Measurements from ENCODE around the gene PSG4.
"Not testable (repeated sequence)": the region's sequence is repeated elsewhere in the genome, so short reads cannot be mapped to it uniquely, and the experiment has no call there.

The PSG4 gene

DNA sequence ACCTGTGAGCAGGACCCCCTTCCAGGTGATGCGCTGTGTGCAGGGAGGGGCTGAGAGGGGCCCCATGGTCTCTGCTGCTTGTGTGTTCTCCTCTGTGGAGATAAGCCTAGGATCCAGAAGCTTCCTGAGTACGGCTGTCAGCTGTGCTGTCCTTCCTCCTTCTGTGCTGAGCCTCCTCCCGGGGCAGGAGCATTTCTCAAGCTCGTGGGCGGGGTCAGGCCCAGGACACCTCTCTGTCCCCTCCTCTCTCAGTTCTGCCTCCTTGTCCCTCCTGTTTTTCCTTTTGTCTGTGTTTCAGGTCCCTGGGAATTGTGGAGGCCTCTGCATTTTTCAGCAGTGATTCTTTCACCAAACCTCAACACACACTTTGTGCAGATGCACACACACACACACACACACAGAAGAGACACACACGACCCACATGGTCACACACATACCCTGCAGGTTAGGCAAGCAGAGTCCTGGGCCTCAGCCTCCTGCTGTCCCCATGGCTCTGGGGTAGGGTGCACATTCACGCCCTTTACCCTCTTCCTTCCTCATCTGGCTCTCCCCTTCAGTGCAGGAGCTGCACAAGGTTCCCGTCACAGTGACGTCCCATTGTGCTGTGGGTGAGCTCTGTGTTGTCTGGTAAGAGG lies at the start of gene PSG4:
PSG4 (minus strand) TSS at position 168 of the 635 bp plus-strand sequence; CDS start at position 66, 102 bp downstream.
- H3K9me3 Mint-ChIP-seq (ENCODE audit: low read depth); H3K4me3 Mint-ChIP-seq; H3K4me1 Mint-ChIP-seq (ENCODE audit: low read depth); H3K36me3 Mint-ChIP-seq; H3K27me3 Mint-ChIP-seq; H3K27ac Mint-ChIP-seq: not testable (repeated sequence)

DNA sequence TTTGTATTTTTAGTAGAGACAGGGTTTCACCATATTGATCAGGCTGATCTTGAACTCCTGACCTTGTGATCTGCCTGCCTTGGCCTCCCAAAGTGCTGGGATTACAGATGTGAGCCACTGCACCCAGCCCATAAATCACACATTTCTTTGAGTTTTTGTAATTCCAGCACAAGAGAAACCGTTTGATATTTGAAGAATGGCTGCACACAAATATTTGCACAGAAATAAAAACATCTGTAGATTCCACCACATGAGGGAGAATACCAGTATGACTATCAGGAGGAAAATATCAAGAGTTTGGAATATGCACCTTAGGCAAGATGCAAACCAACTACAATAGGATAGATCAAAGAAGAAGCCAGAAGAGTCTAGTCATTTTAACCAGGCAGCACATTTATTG lies 46.0 kb upstream of the PSG4 start:
- not testable (repeated sequence) for H3K27ac Mint-ChIP-seq; H3K4me1 Mint-ChIP-seq (ENCODE audit: low read depth); H3K27me3 Mint-ChIP-seq; H3K9me3 Mint-ChIP-seq (ENCODE audit: low read depth); H3K36me3 Mint-ChIP-seq; H3K4me3 Mint-ChIP-seq

DNA sequence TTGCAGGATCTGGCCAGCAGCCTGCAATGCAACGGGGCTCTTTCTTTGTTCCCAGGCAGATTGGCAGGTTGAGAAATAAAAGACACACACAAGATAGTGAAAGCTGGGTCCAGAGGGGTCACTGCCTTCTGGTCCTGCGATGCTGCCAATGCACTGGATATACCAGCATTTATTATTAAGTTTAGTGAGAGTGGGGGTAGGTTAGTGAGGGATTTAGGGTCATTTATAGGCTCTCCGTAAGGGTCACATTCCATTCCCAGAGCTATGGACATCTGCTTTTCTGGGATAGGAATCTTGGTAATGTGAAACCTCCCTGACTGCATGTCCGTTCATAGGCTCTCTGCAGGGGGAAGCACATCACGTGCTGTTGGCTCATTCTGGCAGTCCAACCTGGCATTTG lies 44.9 kb upstream of the PSG4 start:
- not testable (repeated sequence) for H3K27me3 Mint-ChIP-seq; H3K4me3 Mint-ChIP-seq; H3K4me1 Mint-ChIP-seq (ENCODE audit: low read depth); H3K36me3 Mint-ChIP-seq; H3K27ac Mint-ChIP-seq; H3K9me3 Mint-ChIP-seq (ENCODE audit: low read depth)

DNA sequence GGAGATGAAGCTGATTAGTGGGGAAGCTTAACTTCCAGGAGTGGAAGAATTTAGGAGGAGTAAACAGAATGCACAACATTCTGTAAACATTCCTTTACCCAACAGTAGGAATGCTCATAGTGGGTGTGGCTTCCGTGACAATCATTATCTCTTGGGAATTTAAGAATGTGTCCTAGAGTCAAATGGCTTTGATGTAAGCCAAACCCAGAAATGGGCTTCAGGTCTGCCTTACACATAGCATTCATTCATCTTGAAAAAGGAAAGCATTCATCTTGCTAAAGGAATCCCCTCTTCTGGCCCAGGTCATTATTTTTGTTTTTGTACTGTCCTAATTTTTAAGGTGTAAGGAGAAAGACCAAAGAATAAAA lies 43.2 kb upstream of the PSG4 start:
- H3K27me3 Mint-ChIP-seq; H3K36me3 Mint-ChIP-seq; H3K27ac Mint-ChIP-seq; H3K4me1 Mint-ChIP-seq (ENCODE audit: low read depth); H3K4me3 Mint-ChIP-seq; H3K9me3 Mint-ChIP-seq (ENCODE audit: low read depth): not testable (repeated sequence)

DNA sequence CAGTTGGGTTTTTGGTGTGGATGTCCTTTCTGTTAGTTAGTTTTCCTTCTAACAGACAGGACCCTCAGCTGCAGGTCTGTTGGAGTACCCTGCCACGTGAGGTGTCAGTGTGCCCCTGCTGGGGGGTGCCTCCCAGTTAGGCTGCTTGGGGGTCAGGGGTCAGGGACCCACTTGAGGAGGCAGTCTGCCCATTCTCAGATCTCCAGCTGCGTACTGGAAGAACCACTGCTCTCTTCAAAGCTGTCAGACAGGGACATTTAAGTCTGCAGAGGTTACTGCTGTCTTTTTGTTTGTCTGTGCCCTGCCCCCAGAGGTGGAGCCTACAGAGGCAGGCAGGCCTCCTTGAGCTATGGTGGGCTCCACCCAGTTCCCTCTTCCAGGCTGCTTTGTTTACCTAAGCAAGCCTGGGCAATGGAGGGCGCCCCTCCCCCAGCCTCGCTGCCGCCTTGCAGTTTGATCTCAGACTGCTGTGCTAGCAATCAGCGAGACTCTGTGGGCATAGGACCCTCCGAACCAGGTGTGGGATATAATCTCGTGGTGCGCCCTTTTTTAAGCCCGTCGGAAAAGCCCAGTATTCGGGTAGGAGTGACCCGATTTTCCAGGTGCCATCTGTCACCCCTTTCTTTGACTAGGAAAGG lies 41.9 kb upstream of the PSG4 start:
- not testable (repeated sequence) for H3K9me3 Mint-ChIP-seq (ENCODE audit: low read depth); H3K27me3 Mint-ChIP-seq; H3K4me3 Mint-ChIP-seq; H3K27ac Mint-ChIP-seq; H3K36me3 Mint-ChIP-seq; H3K4me1 Mint-ChIP-seq (ENCODE audit: low read depth)

DNA sequence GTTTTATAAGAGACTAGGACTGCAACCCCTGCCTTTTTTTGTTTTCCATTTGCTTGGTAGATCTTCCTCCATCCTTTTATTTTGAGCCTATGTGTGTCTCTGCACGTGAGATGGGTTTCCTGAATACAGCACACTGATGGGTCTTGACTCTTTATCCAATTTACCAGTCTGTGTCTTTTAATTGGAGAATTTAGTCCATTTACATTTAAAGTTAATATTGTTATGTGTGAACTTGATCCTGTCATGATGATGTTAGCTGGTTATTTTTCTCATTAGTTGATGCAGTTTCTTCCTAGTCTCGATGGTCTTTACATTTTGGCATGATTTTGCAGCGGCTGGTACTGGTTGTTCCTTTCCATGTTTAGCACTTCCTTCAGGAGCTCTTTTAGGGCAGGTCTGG lies 40.4 kb upstream of the PSG4 start:
- H3K36me3 Mint-ChIP-seq; H3K27ac Mint-ChIP-seq; H3K27me3 Mint-ChIP-seq; H3K4me1 Mint-ChIP-seq (ENCODE audit: low read depth); H3K9me3 Mint-ChIP-seq (ENCODE audit: low read depth); H3K4me3 Mint-ChIP-seq: not testable (repeated sequence)

DNA sequence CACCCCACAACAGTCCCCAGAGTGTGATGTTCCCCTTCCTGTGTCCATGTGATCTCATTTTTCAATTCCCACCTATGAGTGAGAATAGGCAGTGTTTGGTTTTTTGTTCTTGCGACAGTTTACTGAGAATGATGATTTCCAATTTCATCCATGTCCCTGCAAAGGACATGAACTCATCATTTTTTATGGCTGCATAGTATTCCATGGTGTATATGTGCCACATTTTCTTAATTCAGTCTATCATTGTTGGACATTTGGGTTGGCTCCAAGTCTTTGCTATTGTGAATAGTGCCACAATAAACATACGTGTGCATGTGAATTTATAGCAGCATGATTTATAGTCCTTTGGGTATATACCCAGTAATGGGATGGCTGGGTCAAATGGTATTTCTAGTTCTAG lies 36.8 kb upstream of the PSG4 start:
- not testable (repeated sequence) for H3K4me1 Mint-ChIP-seq (ENCODE audit: low read depth); H3K4me3 Mint-ChIP-seq; H3K27me3 Mint-ChIP-seq; H3K9me3 Mint-ChIP-seq (ENCODE audit: low read depth); H3K36me3 Mint-ChIP-seq; H3K27ac Mint-ChIP-seq

DNA sequence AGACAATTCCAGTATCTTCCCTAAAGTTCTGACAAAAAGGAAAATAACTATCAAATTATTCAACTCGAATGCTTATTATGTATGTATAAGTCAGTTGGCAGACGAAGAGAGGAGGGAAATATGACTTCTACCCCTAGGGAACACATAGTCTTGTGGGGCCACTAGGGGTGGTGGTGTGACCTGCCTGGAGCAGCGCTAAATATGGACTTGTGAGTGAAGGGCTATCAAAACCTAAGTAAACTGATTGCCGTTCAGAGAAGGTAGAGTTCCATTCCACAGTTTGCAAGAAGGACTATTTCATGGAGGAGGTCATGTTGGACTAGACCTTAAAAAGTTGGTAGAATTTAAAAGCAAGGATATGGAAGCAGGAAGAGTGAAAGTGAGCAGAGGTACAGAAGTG lies 32.8 kb upstream of the PSG4 start:
- H3K36me3 Mint-ChIP-seq; H3K27ac Mint-ChIP-seq; H3K9me3 Mint-ChIP-seq (ENCODE audit: low read depth); H3K4me1 Mint-ChIP-seq (ENCODE audit: low read depth); H3K4me3 Mint-ChIP-seq; H3K27me3 Mint-ChIP-seq: not testable (repeated sequence)

DNA sequence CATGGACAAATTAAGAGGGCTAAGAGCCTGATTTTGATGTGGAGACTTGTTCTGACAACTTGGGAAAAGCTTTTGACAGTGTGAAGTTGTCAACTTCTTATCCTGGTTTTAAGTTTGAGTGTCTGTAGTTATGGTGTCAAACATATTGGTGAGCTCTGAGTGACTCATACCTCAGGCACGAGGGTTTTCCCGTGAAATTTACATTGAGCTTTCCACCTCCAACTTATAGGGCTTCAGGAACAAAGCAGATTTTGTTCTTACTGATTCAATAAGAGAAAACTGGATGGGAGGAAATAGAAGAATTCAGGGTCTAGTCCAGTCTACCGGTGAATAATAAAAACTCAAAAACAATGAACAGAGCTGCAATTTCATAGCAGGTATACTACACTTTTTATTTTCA lies 30.2 kb upstream of the PSG4 start:
- H3K36me3 Mint-ChIP-seq; H3K4me3 Mint-ChIP-seq; H3K4me1 Mint-ChIP-seq (ENCODE audit: low read depth); H3K27ac Mint-ChIP-seq; H3K9me3 Mint-ChIP-seq (ENCODE audit: low read depth); H3K27me3 Mint-ChIP-seq: not testable (repeated sequence)

DNA sequence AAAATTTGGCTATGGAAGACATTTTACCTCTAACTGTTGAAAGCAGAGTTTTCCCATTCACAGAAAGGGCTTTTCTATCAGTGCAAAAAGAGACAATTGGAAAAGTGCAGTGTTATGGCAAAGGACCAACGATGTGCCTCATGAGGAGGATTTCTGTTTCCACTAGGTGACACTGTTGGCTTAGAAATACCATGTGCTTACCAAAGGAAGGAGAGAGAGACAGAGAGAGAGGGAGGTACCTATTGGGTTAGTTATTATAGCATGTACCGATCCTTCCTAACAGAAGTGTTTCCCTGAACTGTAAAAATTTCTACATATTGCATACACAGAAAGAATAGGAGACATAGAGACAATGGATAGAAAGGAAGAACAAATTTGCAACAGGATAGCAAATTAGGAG lies 23.9 kb upstream of the PSG4 start:
- Mint-ChIP-seq H3K36me3 (no peaks in the 10 kb centered on the region), H3K27ac (no peak overlapping the region), H3K4me3 (no peak overlapping the region), H3K27me3 (no peaks in the 10 kb centered on the region), H3K4me1 (ENCODE audit: low read depth) (no peaks in the 10 kb centered on the region), H3K9me3 (ENCODE audit: low read depth) (no peaks in the 10 kb centered on the region)

DNA sequence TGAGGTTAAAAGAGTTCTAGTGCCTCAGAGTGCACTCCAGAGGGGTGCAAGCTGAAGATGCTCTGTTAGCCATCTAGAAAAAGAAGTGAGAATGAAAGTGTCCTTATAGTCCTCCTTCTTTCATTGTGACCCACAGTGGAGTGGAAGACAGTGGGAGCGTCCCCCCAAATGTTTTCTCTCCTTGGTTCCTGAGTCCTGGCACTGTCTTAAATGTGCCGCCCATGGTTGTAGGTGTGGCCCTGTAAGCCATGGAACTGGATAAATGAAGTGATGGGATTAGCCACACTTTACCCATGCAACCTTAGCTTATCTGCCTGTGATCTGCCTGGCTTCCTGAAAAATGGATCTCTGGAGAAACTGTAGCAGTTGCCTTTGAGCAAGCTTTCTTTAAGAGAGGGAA lies 23.3 kb upstream of the PSG4 start:
- H3K27ac Mint-ChIP-seq; H3K36me3 Mint-ChIP-seq; H3K27me3 Mint-ChIP-seq; H3K9me3 Mint-ChIP-seq (ENCODE audit: low read depth); H3K4me3 Mint-ChIP-seq; H3K4me1 Mint-ChIP-seq (ENCODE audit: low read depth): not testable (repeated sequence)

DNA sequence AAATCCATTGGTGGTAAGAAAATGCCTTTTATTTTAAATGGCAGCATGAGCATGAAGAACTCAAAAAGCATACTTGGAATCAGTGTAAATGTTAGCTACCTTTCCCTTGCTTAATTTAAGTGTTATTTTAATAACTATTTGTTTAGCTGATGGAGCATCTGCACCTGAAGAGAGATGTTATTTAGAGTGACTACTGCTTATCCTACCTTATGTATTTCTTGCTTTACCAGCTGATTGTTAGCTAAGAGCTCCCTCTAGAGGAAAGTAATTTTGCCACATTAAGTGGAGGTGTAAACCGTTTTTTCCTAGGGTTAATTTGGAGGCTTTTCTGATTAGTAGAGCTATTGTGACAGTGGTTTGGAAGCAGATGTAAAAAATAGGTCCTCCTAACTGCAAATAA lies 21.5 kb upstream of the PSG4 start:
- H3K27ac Mint-ChIP-seq; H3K4me1 Mint-ChIP-seq (ENCODE audit: low read depth); H3K4me3 Mint-ChIP-seq; H3K27me3 Mint-ChIP-seq; H3K36me3 Mint-ChIP-seq; H3K9me3 Mint-ChIP-seq (ENCODE audit: low read depth): not testable (repeated sequence)

DNA sequence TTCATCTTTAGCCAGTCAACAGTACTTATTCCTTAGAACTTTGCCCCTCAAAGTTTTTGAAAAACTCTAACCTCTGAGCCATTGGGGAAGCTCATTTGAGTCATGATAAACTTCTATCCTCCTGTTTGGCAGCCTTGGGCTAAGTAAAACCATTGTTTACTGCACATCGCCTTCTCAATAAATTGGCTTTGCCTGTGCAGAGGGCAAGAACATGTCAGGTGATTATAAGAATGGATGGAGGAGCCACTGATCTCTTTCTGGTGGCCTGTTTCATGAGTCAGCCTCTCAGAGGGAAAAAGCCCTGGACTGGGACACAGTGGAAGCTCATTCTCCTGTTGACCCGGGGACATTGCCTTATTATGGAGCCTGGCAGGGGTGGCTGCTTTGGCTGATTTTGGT lies 19.4 kb upstream of the PSG4 start:
- H3K9me3 Mint-ChIP-seq (ENCODE audit: low read depth) = no peaks in the 10 kb centered on the region
- H3K27me3 Mint-ChIP-seq = no peaks in the 10 kb centered on the region
- H3K36me3 Mint-ChIP-seq = no peaks in the 10 kb centered on the region
- no peak overlapping the region for H3K27ac Mint-ChIP-seq
- no peak overlapping the region for H3K4me3 Mint-ChIP-seq
- H3K4me1 Mint-ChIP-seq (ENCODE audit: low read depth) = no peaks in the 10 kb centered on the region

DNA sequence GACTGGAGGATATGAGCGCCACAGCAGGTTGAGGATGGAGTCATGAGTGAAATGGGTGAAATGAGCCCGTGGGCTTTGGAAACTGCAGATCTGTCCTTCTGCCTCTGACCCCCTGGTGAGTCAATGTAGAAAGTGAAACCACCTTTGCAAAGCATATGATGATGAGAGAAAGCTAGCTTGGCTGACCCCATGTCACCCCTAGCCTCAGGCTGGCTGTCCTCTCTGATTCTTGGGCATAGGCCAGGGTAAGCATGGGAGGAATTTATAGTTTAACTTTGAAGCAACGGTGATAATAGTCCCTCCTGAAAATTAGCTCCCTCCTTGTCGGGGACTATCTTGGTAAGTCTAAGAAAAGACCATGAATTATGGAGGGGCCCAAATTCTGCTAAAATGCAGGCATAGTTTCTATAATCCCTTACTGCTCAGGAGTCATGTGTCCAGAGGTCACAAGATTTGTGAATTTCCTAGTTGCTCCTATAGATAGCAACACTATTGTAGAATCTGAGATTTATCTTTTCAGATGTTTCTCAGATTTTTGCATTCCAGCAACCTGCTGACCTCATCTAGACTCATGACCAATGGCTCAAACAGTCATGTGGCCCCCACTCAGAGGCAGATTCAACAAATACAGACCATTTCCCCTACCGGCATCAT lies 18.9 kb upstream of the PSG4 start:
- H3K4me1 Mint-ChIP-seq (ENCODE audit: low read depth); H3K4me3 Mint-ChIP-seq; H3K27ac Mint-ChIP-seq; H3K9me3 Mint-ChIP-seq (ENCODE audit: low read depth); H3K27me3 Mint-ChIP-seq; H3K36me3 Mint-ChIP-seq: not testable (repeated sequence)

DNA sequence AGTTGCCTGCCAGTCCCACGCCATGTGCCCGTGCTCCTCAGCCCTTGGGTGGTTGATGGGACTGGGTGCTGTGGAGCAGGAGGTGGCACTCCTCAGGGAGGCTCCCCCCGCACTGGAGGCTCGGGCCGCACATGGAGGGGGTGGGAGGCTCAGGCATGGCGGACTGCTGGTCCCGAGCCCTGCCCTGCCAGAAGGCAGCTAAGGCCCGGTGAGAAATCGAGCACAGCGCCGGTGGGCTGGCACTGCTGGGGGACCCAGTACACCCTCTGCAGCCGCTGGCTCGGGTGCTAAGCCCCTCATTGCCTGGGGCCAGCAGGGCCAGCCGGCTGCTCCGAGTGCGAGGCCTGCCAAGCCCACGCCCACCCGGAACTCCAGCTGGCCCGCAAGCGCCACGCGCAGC lies 16.5 kb upstream of the PSG4 start:
- not testable (repeated sequence) for H3K9me3 Mint-ChIP-seq (ENCODE audit: low read depth); H3K27me3 Mint-ChIP-seq; H3K4me3 Mint-ChIP-seq; H3K4me1 Mint-ChIP-seq (ENCODE audit: low read depth); H3K36me3 Mint-ChIP-seq; H3K27ac Mint-ChIP-seq

DNA sequence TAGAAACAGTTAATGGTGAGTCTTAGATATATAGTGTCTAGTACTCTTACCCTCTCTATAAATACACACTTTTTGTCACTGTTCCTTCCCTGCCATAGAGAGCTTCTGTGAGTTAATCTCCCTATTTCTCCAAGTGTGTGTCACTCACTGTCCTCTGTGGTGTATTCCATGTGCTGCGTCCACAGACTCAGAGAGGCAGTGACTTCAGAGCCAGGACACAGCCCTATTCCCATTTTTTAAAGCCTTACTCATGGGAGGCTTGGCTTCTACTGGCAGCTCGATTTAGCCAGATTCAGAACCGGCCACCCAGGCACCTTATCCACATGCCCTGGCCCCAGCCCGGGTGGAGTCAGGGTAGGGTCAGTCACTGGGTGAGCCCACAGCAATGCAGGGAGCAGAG lies 13.7 kb upstream of the PSG4 start:
- not testable (repeated sequence) for H3K27ac Mint-ChIP-seq; H3K4me1 Mint-ChIP-seq (ENCODE audit: low read depth); H3K9me3 Mint-ChIP-seq (ENCODE audit: low read depth); H3K4me3 Mint-ChIP-seq; H3K27me3 Mint-ChIP-seq; H3K36me3 Mint-ChIP-seq

All from activated naive CD8-positive, alpha-beta T cell (primary cell).